HuH-7.5 (cell line): Measurements from ENCODE around the gene DPEP2.
"Not testable (repeated sequence)": the region's sequence is repeated elsewhere in the genome, so short reads cannot be mapped to it uniquely, and the experiment has no call there.

Source experiments
- DNase-seq: peaks from one replicate; pipeline ENCODE4 v3.0.0; 2011; ENCODE audit warnings: low spot score

DPEP2 gene, protein sequence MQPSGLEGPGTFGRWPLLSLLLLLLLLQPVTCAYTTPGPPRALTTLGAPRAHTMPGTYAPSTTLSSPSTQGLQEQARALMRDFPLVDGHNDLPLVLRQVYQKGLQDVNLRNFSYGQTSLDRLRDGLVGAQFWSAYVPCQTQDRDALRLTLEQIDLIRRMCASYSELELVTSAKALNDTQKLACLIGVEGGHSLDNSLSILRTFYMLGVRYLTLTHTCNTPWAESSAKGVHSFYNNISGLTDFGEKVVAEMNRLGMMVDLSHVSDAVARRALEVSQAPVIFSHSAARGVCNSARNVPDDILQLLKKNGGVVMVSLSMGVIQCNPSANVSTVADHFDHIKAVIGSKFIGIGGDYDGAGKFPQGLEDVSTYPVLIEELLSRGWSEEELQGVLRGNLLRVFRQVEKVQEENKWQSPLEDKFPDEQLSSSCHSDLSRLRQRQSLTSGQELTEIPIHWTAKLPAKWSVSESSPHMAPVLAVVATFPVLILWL

GRCh38 chr16:67998779-67999688 is at the start of gene DPEP2:
Gene DPEP2 (minus strand): TSS chr16:67999484. CDS start chr16:67993212, 6,272 bp downstream.
- not testable (repeated sequence) for DNase-seq

GRCh38 chr16:68047987-68048386 is 48.7 kb upstream of the DPEP2 start:
- no peak for DNase-seq

DNA sequence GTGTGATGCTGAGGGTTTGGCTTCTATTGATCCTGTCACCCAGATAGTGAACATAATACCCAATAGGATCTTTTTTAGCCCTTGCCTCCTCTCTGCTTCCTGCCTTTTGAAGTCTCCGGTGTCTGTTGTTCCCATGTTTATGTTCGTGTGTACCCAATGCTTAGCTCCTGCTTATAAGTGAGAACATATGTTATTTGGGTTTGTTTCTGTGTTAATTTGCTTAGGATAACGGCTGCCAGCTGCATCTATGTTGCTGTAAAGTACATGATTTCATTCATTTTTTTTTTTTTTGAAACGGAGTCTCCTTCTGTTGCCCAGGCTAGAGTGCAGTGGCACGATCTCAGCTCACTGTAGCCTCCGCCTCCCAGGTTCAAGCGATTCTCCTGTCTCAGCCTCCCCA is 46.8 kb upstream of the DPEP2 start:
- DNase-seq, result no peak

DNA sequence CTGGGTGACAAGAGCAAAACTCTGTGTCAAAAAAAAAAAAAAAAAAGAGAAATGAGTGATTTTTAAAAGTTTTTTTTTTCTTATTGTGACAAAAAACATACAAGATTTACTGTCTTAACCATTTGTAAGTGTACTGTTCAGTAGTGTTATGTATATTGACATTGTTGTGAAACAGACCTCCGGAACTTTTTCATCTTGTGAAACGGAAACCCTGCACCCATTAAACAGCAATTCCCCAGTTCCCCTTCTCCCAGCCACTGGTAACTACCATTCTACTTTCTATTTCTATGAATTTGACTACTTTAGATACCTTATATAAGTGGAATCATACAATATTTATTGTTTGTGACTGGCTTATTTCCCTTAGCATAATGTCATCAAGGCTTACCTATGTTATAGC is 42.5 kb upstream of the DPEP2 start:
- DNase-seq, result no peak

DNA sequence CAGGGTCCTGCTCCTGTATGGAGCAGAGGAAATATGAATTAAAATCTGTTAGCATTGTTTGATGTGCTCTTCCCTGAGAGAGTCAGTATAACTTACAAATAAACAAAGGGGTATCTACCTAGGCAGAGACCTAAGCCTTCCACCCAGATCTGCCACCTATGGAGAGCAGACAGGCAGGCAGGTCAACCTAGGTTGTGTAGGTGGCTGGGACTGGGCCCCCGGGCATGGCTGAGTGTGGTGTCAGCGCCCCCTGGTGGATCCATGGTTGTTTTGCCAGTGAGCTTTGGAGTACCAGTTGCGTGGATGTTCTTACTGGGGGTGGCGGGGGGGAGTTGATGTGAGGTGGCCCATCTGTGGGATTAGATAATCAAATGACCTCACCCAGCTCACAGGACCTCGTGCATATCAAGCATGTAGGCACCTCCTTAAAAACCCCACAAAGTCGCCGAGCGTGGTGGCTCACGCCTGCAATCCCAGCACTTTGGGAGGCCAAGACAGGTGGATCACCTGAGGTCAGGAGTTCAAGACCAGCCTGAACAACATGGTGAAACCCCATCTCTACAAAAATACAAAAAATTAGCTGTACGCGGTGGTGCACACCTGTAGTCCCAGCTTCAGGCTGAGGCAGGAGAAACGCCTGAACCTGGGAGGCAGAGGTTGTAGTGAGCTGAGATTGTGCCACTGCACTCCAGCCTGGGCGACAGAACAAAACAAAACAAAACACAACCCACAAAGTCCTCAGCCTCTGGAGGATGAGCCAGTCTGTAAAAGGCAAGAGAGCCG is 41.4 kb upstream of the DPEP2 start:
- DNase-seq, result peak; percentile 70

DNA sequence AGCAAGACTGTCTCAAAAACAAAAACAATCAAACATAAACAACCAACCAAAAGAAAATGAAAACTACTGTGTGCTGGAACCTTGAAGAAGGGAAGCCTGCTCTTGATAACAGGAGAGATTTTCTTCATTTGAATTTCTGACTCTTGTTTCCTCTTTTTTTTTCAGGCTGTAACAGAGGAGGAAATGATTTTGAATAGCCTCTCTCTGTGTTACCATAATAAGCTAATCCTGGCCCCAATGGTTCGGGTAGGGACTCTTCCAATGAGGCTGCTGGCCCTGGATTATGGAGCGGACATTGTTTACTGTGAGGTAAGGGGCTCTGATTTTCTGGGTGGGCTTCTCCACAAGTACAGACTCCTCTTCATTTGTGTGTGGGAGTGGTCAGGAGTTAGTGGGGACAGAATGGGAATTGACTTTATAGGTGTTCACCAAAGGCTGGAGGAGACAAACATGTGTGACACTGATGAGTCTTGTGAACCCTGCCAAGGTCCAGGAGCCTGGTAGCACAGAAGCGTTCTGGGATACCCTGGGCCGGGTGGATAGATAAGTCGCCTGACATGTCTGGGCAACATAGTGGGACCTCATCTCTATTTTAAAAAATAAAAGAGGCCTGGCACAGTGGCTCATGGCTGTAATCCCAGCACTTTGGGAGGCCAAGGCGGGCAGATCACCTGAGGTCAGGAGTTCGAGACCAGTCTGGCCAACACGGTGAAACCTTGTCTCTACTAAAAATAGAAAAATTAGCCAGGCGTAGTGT is 38.7 kb upstream of the DPEP2 start:
- DNase-seq, result no peak

DNA sequence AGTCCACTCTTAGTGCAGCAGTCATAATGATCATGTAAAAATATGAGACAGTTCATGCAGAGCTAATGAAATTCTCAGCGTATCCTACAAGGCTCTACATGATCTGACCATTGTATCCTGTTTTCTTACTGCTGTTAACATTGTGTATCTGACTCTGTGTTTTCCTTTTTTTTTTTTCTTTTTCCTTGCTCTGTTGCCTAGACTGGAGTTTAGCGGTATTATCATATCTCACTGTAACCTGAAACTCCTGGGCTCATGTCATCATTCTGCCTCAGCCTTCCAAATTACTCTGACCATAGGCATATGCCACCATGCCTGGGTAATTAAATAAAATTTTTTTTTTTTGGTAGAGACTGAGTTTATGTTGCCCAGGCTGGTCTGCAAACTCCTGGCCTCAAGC is 35.9 kb upstream of the DPEP2 start:
- DNase-seq, result no peak

- no peak for DNase-seq
Observed at GRCh38 chr16:68033101-68033500, 33.8 kb upstream of the DPEP2 start.

GRCh38 chr16:68031951-68032350 is 32.7 kb upstream of the DPEP2 start:
- DNase-seq, result no peak

DNA sequence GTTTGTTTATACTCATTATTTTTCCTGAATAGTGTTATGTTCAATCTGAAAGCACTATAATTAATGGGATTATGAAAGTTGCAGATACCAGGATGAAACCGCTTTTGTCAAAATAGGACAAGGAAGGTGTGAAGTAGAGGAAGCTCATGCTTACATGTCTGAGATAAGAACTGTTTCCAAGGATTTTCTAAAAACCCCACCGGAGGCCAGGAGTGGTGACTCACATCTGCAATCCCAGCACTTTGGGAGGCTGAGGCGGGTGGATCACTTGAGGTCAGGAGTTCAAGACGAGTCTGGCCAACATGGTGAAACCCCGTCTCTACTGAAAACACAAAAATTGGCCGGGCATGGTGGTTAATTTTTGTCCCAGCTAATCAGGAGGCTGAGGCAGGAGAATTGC is 30.8 kb upstream of the DPEP2 start:
- not testable (repeated sequence) for DNase-seq

DNA sequence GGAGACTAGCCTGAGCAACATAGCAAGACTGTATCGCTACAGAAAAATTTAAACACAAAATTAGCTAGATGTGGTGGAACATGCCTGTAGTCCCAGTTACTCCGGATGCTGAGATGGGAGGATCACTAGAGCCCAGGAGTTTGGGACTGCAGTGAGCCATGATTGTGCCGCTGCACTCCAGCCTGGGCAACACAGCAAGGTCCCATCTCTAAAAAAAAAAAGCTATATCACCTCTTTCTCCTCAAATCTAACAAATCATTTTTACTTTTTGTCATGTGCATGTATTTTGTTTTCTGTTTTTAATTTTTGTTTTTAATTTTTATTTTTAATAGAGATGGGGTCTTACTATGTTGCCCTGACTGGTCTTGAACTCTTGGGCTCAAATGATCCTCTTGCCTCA is 29.7 kb upstream of the DPEP2 start:
- no peak for DNase-seq

- DNase-seq, result peak; percentile 77
Observed at GRCh38 chr16:68022728-68023537, 23.6 kb upstream of the DPEP2 start, which contains the start of the genes DDX28 and DUS2. Gene DDX28 (minus strand): TSS chr16:68023232. CDS start chr16:68023202, 30 bp downstream. Gene DUS2 (plus strand): TSS chr16:68023284. CDS start chr16:68038024, 14,740 bp downstream.

DNA sequence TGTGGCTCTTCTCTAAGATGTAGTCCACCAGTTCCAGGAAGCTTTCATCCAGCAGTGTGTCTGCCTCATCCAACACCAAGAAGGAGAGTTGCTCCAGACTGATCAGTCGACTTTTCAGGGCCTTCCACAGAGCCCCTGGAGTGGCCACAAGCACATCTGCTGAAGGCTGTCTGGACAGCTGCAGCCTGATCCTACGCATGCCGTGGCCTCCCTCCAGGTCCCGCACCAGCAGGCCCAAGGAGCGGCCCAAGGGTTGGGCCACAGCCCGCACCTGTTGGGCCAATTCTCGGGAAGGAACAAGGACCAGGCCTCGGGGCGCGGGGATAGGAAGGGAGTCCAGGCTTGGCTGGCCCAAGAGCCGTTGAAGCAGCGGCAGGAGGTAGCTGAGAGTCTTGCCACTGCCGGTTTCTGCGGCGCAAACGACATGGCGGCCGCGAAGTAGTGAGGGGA is 23.0 kb upstream of the DPEP2 start:
- no peak for DNase-seq

DNA sequence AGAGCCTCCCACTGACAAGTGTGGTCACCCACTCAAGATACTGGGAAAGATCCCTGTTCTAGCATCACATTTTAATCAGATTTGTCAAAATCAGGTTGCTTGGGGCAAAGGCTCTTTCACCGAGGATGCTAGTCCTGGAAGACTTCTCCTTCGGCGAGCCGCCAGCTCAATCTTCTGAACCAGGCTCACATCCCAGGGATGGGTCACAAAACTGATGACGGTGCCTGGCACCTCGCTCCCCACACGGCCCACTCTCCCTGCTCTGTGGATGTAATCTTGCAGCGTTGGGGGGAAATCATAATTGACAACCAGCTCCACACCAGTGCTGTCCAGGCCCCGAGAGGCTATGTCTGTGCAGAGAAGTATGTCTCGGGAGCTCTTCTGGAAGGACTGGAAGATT is 22.2 kb upstream of the DPEP2 start:
- no peak for DNase-seq

GRCh38 chr16:68019167-68019680 is 19.9 kb upstream of the DPEP2 start:
- no peak for DNase-seq

DNA sequence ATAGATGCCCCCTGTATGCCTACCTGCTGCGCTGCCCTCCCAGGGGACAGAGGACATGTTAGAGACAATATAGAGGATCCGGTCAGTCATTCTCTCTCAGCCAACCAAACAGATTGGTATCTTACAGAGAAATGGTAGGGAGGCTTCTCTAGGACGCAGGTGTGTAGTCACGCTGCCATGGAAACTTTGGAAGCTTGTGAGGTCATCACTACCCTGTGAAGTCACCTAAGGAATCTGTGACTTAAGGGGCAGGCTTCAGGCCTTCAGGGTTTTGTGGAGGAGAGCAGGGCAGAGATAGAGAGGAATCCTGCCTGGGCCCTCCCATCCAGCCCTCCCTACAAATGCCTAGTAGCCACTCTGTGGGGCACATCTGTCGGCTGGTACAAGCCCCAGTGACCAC is 16.4 kb upstream of the DPEP2 start, which contains the start of gene DPEP2NB:
DPEP2NB (minus strand) TSS at position 231 of the 400 bp plus-strand sequence; CDS start at position 90, 141 bp downstream.
- DNase-seq, result no peak

GRCh38 chr16:68013440-68013839 is 14.2 kb upstream of the DPEP2 start:
- no peak for DNase-seq

DNA sequence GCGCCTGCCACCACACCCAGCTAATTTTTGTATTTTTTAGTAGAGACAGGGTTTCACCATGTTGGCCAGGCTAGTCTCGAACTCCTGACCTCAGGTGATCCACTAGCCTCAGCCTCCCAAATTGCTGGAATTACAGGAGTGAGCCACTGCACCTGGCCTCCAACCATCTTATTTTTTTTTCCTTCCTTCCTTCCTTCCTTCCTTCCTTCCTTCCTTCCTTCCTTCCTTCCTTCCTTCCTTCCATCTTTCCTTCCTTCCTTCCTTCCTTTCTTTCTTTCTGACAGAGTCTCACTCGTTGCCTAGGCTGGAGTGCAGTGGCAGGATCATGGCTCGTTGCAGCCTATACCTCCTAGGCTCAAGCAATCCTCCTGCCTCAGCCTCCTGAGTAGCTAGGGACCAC is 10.6 kb upstream of the DPEP2 start:
- not testable (repeated sequence) for DNase-seq

- no peak for DNase-seq
Observed at GRCh38 chr16:68009157-68009735, 10.0 kb upstream of the DPEP2 start.
